Measurements from ENCODE around the gene EGFR. TPM values are rescaled to one million over a fixed set of nuclear protein-coding genes. Genes with fewer than 3 reads are reported as not detected.

Gene EGFR
- total and polyA plus RNA-seq, 2 donors (not counting 3 experiments of a cell fraction or from before 2014, with no cell fraction given) = 1.5 to 4.1 TPM

DNA sequence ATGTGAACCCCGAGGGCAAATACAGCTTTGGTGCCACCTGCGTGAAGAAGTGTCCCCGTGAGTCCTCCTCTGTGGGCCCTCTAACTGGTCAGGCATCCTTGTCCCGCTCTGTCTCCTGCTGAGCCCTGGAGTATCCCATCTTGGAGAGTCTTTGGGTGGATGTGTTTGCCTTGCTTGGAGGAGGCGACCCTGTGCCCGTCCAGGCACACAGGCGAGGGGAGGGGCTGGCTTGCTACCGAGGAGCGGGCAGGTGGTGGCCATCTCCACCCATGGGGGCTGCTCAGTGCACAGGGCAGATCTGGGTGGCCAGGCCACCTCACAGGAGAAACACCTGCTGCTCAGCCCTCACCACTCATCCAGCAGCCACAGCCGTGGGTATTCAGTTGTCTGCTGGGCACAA is 135.3 kb downstream of the EGFR start:
- Histone ChIP-seq H3K27me3 (ENCODE audit: control insufficient read depth in 2 of 2, insufficient read depth in 2 of 2, low read length in 2 of 2) (no peaks in the 10 kb centered on the region), H3K4me3 (replicated peaks in 1 of 3; ENCODE audit: insufficient read depth in 1 of 3, low read depth in 1 of 3, low read length in 3 of 3) (no peak overlapping the region), H3K4me1 (ENCODE audit: control insufficient read depth, extremely low read depth, insufficient read depth, low read length) (peaks cover 18% of the 10 kb centered on the region), H3K9me3 (replicated peaks; ENCODE audit: control insufficient read depth, insufficient read depth, low read length) (no peaks in the 10 kb centered on the region), H3K79me2 (ENCODE audit: control insufficient read depth, insufficient read depth, low read length) (no peaks in the 10 kb centered on the region), H3K9me1 (replicated peaks; ENCODE audit: control insufficient read depth, extremely low read depth, insufficient read depth, low read length) (no peaks in the 10 kb centered on the region), H3K27ac (ENCODE audit: insufficient read depth, low read depth, low read length) (no peak overlapping the region), H4K20me1 (replicated peaks; ENCODE audit: control insufficient read depth, extremely low read depth, insufficient read depth, low read length) (no peaks in the 10 kb centered on the region), H2AFZ (ENCODE audit: low read depth, low read length) (no peak overlapping the region), H3K36me3 (ENCODE audit: control insufficient read depth in 2 of 2, extremely low read depth in 1 of 2, insufficient read depth in 2 of 2, low read length in 2 of 2) (no peaks in the 10 kb centered on the region), H3K9ac (replicated peaks; ENCODE audit: extremely low read depth, insufficient read depth, low read length) (no peak overlapping the region), H3K4me2 (ENCODE audit: insufficient read depth, low read length) (no peak overlapping the region)
- POLR2A ChIA-PET = no interaction called here
- FAIRE-seq = no peak
- CTCF ChIA-PET = interaction anchor here (1.1 kb wide), 1 partner anchor 102 kb away, joined by 3 read pairs; no protein-coding TSS in a partner anchor
- dilution Hi-C loops (cut with MboI; ENCODE audit: extremely low pct_ligation_motif_present, low sequenced_read_pairs) (no loop called here), intact Hi-C loops (cut with micrococcal nuclease) (no loop called here)
- BruUV-seq (replicated peaks) = no TSS peak
- DNase-seq (ENCODE audit: low read depth, low spot score) = no peak
- no peak for TF ChIP-seq POLR2A (IDR thresholded peaks at IDR 0.05; ENCODE audit: low read depth, low read length)
- TF ChIP-seq EZH2 (IDR thresholded peaks at IDR 0.05; ENCODE audit: borderline replicate concordance, low read depth, low read length, severe bottlenecking) = no peak
- TF ChIP-seq, protein P1, sequence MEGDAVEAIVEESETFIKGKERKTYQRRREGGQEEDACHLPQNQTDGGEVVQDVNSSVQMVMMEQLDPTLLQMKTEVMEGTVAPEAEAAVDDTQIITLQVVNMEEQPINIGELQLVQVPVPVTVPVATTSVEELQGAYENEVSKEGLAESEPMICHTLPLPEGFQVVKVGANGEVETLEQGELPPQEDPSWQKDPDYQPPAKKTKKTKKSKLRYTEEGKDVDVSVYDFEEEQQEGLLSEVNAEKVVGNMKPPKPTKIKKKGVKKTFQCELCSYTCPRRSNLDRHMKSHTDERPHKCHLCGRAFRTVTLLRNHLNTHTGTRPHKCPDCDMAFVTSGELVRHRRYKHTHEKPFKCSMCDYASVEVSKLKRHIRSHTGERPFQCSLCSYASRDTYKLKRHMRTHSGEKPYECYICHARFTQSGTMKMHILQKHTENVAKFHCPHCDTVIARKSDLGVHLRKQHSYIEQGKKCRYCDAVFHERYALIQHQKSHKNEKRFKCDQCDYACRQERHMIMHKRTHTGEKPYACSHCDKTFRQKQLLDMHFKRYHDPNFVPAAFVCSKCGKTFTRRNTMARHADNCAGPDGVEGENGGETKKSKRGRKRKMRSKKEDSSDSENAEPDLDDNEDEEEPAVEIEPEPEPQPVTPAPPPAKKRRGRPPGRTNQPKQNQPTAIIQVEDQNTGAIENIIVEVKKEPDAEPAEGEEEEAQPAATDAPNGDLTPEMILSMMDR (IDR thresholded peaks at IDR 0.05; ENCODE audit: extremely low read depth in 1 of 2, insufficient read depth in 1 of 2, low read depth in 1 of 2, low read length in 2 of 2) = no peak
- TF ChIP-seq JUN (IDR thresholded peaks at IDR 0.05; ENCODE audit: borderline replicate concordance, insufficient read depth, insufficient read length, low read depth) = no peak
- no peak for TF ChIP-seq MYC (IDR thresholded peaks at IDR 0.05; ENCODE audit: low read depth, low read length)
- no peak for TF ChIP-seq FOS (IDR thresholded peaks at IDR 0.05; ENCODE audit: borderline replicate concordance, insufficient read depth, low read length)
- TF ChIP-seq, protein P2, sequence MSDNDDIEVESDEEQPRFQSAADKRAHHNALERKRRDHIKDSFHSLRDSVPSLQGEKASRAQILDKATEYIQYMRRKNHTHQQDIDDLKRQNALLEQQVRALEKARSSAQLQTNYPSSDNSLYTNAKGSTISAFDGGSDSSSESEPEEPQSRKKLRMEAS (IDR thresholded peaks at IDR 0.05; ENCODE audit: insufficient read depth, insufficient read length) = no peak
- no peak for TF ChIP-seq GATA2 (IDR thresholded peaks at IDR 0.05; ENCODE audit: insufficient read depth, insufficient read length, low read depth, low read length)
- no peak for TF ChIP-seq POLR2AphosphoS5 (IDR thresholded peaks at IDR 0.05; ENCODE audit: insufficient read depth, low read depth, low read length)

All from endothelial cell of umbilical vein (primary cell).